GM12874 (cell line): ENCODE data around the gene LGALS1.
A peak's percentile ranks its signal among the peaks of the same experiment; 100 is the strongest.

Source experiments
- TF ChIP-seq, protein P1 (sequence below): IDR thresholded peaks from 2 replicates; pipeline ENCODE4 v1.5.1; 2011; ENCODE audit warnings: low read depth, mild to moderate bottlenecking, control low read depth, low read length, moderate library complexity; ENCODE audit not compliant: insufficient read depth

The LGALS1 gene

DNA sequence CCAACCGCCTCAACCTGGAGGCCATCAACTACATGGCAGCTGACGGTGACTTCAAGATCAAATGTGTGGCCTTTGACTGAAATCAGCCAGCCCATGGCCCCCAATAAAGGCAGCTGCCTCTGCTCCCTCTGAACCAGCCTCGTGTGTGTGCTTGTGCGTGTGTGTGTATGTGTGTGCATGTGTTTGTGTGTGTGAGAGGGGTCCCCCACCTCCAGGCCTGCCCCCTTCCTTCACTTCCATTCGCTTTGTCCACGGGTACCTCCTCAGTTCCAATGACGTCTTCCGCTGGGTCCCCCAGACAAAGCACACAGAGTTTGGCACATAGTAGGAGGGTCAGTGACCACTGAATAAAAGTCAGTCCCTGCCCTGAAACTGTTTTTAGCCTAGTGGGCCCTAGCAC, 4.2 kb downstream of the LGALS1 start:
- TF ChIP-seq, protein P1, sequence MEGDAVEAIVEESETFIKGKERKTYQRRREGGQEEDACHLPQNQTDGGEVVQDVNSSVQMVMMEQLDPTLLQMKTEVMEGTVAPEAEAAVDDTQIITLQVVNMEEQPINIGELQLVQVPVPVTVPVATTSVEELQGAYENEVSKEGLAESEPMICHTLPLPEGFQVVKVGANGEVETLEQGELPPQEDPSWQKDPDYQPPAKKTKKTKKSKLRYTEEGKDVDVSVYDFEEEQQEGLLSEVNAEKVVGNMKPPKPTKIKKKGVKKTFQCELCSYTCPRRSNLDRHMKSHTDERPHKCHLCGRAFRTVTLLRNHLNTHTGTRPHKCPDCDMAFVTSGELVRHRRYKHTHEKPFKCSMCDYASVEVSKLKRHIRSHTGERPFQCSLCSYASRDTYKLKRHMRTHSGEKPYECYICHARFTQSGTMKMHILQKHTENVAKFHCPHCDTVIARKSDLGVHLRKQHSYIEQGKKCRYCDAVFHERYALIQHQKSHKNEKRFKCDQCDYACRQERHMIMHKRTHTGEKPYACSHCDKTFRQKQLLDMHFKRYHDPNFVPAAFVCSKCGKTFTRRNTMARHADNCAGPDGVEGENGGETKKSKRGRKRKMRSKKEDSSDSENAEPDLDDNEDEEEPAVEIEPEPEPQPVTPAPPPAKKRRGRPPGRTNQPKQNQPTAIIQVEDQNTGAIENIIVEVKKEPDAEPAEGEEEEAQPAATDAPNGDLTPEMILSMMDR = no peak

DNA sequence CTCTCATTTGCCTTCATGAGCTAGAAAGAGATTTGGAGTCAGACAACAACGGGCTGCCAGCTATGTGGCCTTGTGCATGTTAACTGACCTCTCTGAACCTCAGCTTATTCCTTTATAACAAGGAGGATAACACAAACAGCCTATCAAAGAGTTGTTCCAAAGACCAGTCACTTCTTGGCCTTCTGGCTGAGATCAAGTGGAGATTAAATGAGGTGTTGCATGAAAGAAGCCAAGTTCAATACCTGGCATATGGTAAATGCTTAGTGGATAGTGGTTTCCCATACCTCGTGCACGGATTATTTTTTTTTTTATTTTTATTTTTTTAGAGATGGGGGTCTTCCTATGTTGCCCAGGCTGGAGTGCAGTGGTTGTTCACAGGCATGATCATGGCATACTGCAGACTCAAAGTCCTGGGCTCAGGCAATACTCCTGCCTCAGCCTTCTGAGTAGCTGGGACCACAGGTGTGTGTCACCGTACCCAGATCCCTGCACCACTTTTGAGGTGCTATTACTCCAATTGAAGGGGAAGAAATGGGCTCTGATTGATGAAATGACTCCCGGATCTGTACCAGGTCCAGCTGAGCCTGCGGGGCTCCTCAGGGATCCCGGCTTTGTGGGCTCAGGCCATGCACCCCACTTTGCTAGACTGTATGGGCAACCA, 4.9 kb downstream of the LGALS1 start:
- TF ChIP-seq, protein P1 = no peak

DNA sequence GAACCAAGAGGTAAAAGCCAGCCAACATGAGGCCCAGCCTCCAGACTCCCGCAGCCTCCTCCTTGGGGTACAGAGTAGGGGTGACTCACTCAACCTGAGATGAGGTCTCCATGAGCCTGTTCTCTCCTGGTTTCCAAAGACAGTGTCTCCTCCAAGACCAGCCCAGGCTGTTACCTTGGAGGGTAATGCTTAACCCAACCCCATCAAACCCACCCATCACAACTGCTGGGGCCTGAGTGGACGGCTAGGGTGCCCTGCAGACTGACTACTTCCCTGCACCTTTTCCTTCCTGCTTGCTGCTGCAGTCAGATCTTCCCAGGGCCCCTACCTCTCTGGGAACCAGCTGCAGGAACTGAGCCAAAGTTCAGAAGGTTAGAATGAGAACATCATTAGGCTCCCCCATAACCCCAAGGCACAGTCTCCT, 5.6 kb downstream of the LGALS1 start:
- TF ChIP-seq, protein P1 = no peak

GRCh38 chr22:37681556-37682049, 6.2 kb downstream of the LGALS1 start:
- TF ChIP-seq, protein P1 = peak; percentile 92

GRCh38 chr22:37684803-37685615, 9.6 kb downstream of the LGALS1 start:
- TF ChIP-seq, protein P1 = no peak

GRCh38 chr22:37686002-37686982, 10.9 kb downstream of the LGALS1 start, which contains the start of gene NOL12:
Gene NOL12, plus strand, starts transcription at chr22:37686343. Its CDS starts 50 bp downstream, at chr22:37686393.
- TF ChIP-seq, protein P1 = no peak
